H1 (cell line): Measurements from ENCODE around the gene TUBA1A. TPM values are rescaled to one million over a fixed set of nuclear protein-coding genes. Genes with fewer than 3 reads are reported as not detected.
"Not testable (repeated sequence)": the region's sequence is repeated elsewhere in the genome, so short reads cannot be mapped to it uniquely, and the experiment has no call there.

Experiments used
- CTCF ChIA-PET: fragments of 300-600 bp; sonication (Branson Sonifier 250); formaldehyde crosslinking; loops from one replicate; lab custom pipeline; 2021; ENCODE audit not compliant: partially characterized antibody; lab: Charles Lee
- POLR2A ChIA-PET: fragments of 300-600 bp; sonication (Branson Sonifier 250); formaldehyde crosslinking; loops from one replicate; lab custom pipeline; 2021; ENCODE audit warnings: inconsistent platforms; ENCODE audit not compliant: partially characterized antibody; lab: Charles Lee
- DNase-seq, 2 experiments: peaks; one replicate each; pipeline versions ENCODE4 v3.0.0 to v3.0.0-alpha.2; 2010 to 2022; ENCODE audit warnings: low spot score in 2 of 2, low read depth in 1 of 2, mixed read lengths in 1 of 2
- FAIRE-seq: peaks from 2 replicates; lab custom pipeline; 2011; peaks lifted over from hg19 to GRCh38; lab: Jason Lieb, UNC
- H2AFZ ChIP-seq: 2 replicates; pipeline ENCODE4 v1.8.1; 2012; ENCODE audit warnings: low read length, inconsistent platforms
- H2AK5ac ChIP-seq: 2 replicates; pipeline ENCODE4 v1.6.1; 2013; ENCODE audit warnings: low read depth, low read length
- H2BK120ac ChIP-seq: replicated peaks from 2 replicates; pipeline ENCODE3; 2013; ENCODE audit warnings: low read depth, low read length, inconsistent platforms
- H2BK12ac ChIP-seq: 2 replicates; pipeline ENCODE4 v1.6.1; 2013; ENCODE audit warnings: low read depth, low read length
- H2BK15ac ChIP-seq: 2 replicates; pipeline ENCODE4 v1.6.1; 2013; ENCODE audit warnings: low read length
- H2BK20ac ChIP-seq: 2 replicates; pipeline ENCODE4 v1.6.1; 2013; ENCODE audit warnings: low read length
- H2BK5ac ChIP-seq: 2 replicates; pipeline ENCODE4 v1.6.1; 2013; ENCODE audit warnings: low read depth, low read length
- H3K14ac ChIP-seq: 2 replicates; pipeline ENCODE4 v1.6.1; 2013; ENCODE audit warnings: inconsistent platforms; ENCODE audit not compliant: insufficient read length
- H3K18ac ChIP-seq: 2 replicates; pipeline ENCODE4 v1.6.1; 2013; ENCODE audit warnings: low read length; ENCODE audit errors: extremely low read depth
- H3K23ac ChIP-seq: 2 replicates; pipeline ENCODE4 v1.6.1; 2013; ENCODE audit warnings: inconsistent platforms; ENCODE audit not compliant: insufficient read length
- H3K23me2 ChIP-seq: 2 replicates; pipeline ENCODE4 v1.6.1; 2013; ENCODE audit warnings: low read depth, low read length
- H3K27ac ChIP-seq: 2 replicates; pipeline ENCODE4 v1.6.1; 2011; ENCODE audit warnings: low read depth, low read length, inconsistent platforms
- H3K27me3 ChIP-seq, 4 experiments: replicated peaks in 1 of 4; 1 replicate in 1 of 4; 2 replicates in 3 of 4; pipeline versions ENCODE4 v1.6.1 to v1.8.1; 2011 to 2013; ENCODE audit warnings: low read length in 3 of 4, mild to moderate bottlenecking in 3 of 4, inconsistent platforms in 2 of 4, mixed read lengths in 2 of 4, moderate library complexity in 1 of 4; ENCODE audit not compliant: control insufficient read depth in 3 of 4, insufficient read depth in 3 of 4; ENCODE audit errors: extremely low read depth in 1 of 4
- H3K36me3 ChIP-seq, 4 experiments: 2 replicates each; pipeline versions ENCODE4 v1.6.1 to v1.8.1; 2011 to 2013; ENCODE audit warnings: mild to moderate bottlenecking in 4 of 4, low read length in 3 of 4, moderate library complexity in 2 of 4, control low read depth in 1 of 4, inconsistent platforms in 1 of 4; ENCODE audit not compliant: insufficient read depth in 4 of 4, control insufficient read depth in 2 of 4
- H3K4ac ChIP-seq: replicated peaks from 2 replicates; pipeline ENCODE3; 2013; ENCODE audit warnings: low read length, low read depth, mixed read lengths, inconsistent platforms; ENCODE audit not compliant: insufficient read length
- H3K4me1 ChIP-seq, 4 experiments: replicated peaks in 1 of 4; 1 replicate in 1 of 4; 2 replicates in 3 of 4; pipeline versions ENCODE4 v1.6.1 to v1.8.1; 2011 to 2013; ENCODE audit warnings: low read length in 3 of 4, inconsistent platforms in 2 of 4, mixed read lengths in 1 of 4; ENCODE audit not compliant: insufficient read depth in 4 of 4, control insufficient read depth in 3 of 4
- H3K4me2 ChIP-seq, 2 experiments: 2 replicates each; pipeline versions ENCODE4 v1.6.1 to v1.8.1; 2011 to 2013; ENCODE audit warnings: low read depth in 2 of 2, low read length in 2 of 2, control low read depth in 1 of 2, inconsistent platforms in 1 of 2, mild to moderate bottlenecking in 1 of 2; ENCODE audit not compliant: insufficient read depth in 1 of 2
- H3K4me3 ChIP-seq, 4 experiments: fragments of 200-600, 300-600 bp in 1 of 4; sonication (generic), shearing (Covaris generic), sonication (Bioruptor Twin) in 1 of 4; 2 replicates each; pipeline versions ENCODE4 v1.5.1 to v1.8.1; 2011 to 2016; ENCODE audit warnings: low read length in 4 of 4, low read depth in 3 of 4, control low read depth in 2 of 4, inconsistent platforms in 2 of 4, mild to moderate bottlenecking in 2 of 4, mixed read lengths in 1 of 4, moderate library complexity in 1 of 4; ENCODE audit not compliant: insufficient read depth in 2 of 4; ENCODE audit errors: extremely low read depth in 1 of 4
- H3K56ac ChIP-seq: replicated peaks from 2 replicates; pipeline ENCODE3; 2013; ENCODE audit warnings: low read depth, mild to moderate bottlenecking, mixed read lengths, low read length, inconsistent platforms; ENCODE audit not compliant: insufficient read length
- H3K79me1 ChIP-seq: 2 replicates; pipeline ENCODE4 v1.6.1; 2013; ENCODE audit warnings: low read depth, low read length, control low read depth
- H3K79me2 ChIP-seq, 2 experiments: 2 replicates each; pipeline versions ENCODE4 v1.6.1 to v1.8.1; 2012 to 2013; ENCODE audit warnings: low read length in 2 of 2, mild to moderate bottlenecking in 2 of 2, inconsistent platforms in 1 of 2; ENCODE audit not compliant: insufficient read depth in 2 of 2, control insufficient read depth in 1 of 2
- H3K9ac ChIP-seq, 4 experiments: replicated peaks in 1 of 4; 1 replicate in 1 of 4; 2 replicates in 3 of 4; pipeline versions ENCODE4 v1.6.1 to v1.8.1; 2011 to 2013; ENCODE audit warnings: low read depth in 3 of 4, low read length in 3 of 4, control low read depth in 2 of 4, mild to moderate bottlenecking in 2 of 4, moderate library complexity in 2 of 4, inconsistent platforms in 1 of 4; ENCODE audit errors: extremely low read depth in 1 of 4
- H3K9me3 ChIP-seq, 2 experiments: 2 replicates each; pipeline versions ENCODE4 v1.6.1 to v1.8.1; 2012 to 2013; ENCODE audit warnings: mild to moderate bottlenecking in 2 of 2, moderate library complexity in 2 of 2, control low read depth in 1 of 2, inconsistent platforms in 1 of 2, low read depth in 1 of 2, low read length in 1 of 2, mixed read lengths in 1 of 2; ENCODE audit not compliant: insufficient read depth in 2 of 2
- H4K20me1 ChIP-seq, 2 experiments: replicated peaks in 1 of 2; 2 replicates each; pipeline versions ENCODE3 to v1.8.1; 2011 to 2013; ENCODE audit warnings: inconsistent platforms in 2 of 2, low read length in 2 of 2, mild to moderate bottlenecking in 1 of 2; ENCODE audit not compliant: insufficient read depth in 2 of 2, control insufficient read depth in 1 of 2
- H4K5ac ChIP-seq: 2 replicates; pipeline ENCODE4 v1.6.1; 2013; ENCODE audit warnings: low read length, low read depth, mixed read lengths, inconsistent platforms; ENCODE audit not compliant: insufficient read length
- H4K8ac ChIP-seq: 2 replicates; pipeline ENCODE4 v1.8.0; 2013; ENCODE audit warnings: mild to moderate bottlenecking, moderate library complexity, low read length, inconsistent platforms; ENCODE audit not compliant: insufficient read depth; ENCODE audit errors: extremely low read depth
- H4K91ac ChIP-seq: replicated peaks from 2 replicates; pipeline ENCODE3; 2013; ENCODE audit warnings: low read length, mixed read lengths, inconsistent platforms; ENCODE audit not compliant: insufficient read length
- WGBS, 2 experiments: shearing (Covaris generic) in 1 of 2; methylation state at CpG; one replicate each; pipeline versions ENCODE4 v1.1.6 to v1.1.7; 2013 to 2015; ENCODE audit warnings: low lambda C conversion rate in 2 of 2, mixed read lengths in 2 of 2, inconsistent platforms in 1 of 2, low coverage in 1 of 2, missing lambda C conversion rate in 1 of 2; ENCODE audit not compliant: insufficient replicate concordance in 2 of 2, insufficient coverage in 1 of 2, insufficient read length in 1 of 2; ENCODE audit errors: extremely low coverage in 1 of 2, missing lambda C conversion rate in 1 of 2; 5-methylcytosine and 5-hydroxymethylcytosine counted together
- polyA plus RNA-seq, 7 experiments: library from polyadenylated mRNA; depleted of rRNA in 3 of 7; stranded (reverse) in 5 of 7; unstranded in 2 of 7; fragments of >200 nt in 5 of 7; fragments of 200-250 nt in 2 of 7; gene quantifications; 1 replicate in 5 of 7; 2 replicates in 1 of 7; 4 replicates in 1 of 7; pipeline versions ENCODE4 v1.2.1 to v1.2.3, GENCODE V29; 2011 to 2013; ENCODE audit warnings: missing spikeins in 2 of 7, mixed read lengths in 2 of 7
- total RNA-seq: library from RNA; stranded (reverse); fragmentation: NEBNext Ultra II Directional; extraction: Animal tissue kit (Norgen Biotek cat#: 25700); gene quantifications from 2 replicates; pipeline ENCODE4 v1.2.1, GENCODE V29; 2021

Gene TUBA1A
- total and polyA plus RNA-seq, 2 of the 8 experiments (the other 6 are each of a cell fraction or from before 2014, with no cell fraction given), result 283 to 1,018 TPM

- H3K4me1 ChIP-seq, H3K23me2 ChIP-seq, H4K5ac ChIP-seq, H3K4me3 ChIP-seq, H2AFZ ChIP-seq, FAIRE-seq, H3K79me2 ChIP-seq, H3K27ac ChIP-seq, H4K91ac ChIP-seq, H2BK12ac ChIP-seq, H4K20me1 ChIP-seq, H2BK20ac ChIP-seq, H3K56ac ChIP-seq, DNase-seq, H3K79me1 ChIP-seq, H3K4ac ChIP-seq, H3K9me3 ChIP-seq, H4K8ac ChIP-seq, H3K36me3 ChIP-seq, H2BK5ac ChIP-seq, H3K18ac ChIP-seq, H2AK5ac ChIP-seq, H3K9ac ChIP-seq, H3K14ac ChIP-seq, H2BK120ac ChIP-seq, H2BK15ac ChIP-seq, H3K23ac ChIP-seq, H3K4me2 ChIP-seq, H3K27me3 ChIP-seq: not testable (repeated sequence)
- ChIA-PET POLR2A (interaction anchor here (6.3 kb wide), 1 partner anchor 31 kb away, joined by 36 read pairs; the partner anchor contains the start of gene TUBA1B), CTCF (interaction anchor here (0.6 kb wide), 2 partner anchors 10 to 443 kb away, joined by 3 read pairs; partner anchors contain the start of gene FAM186B)
- 91% methylated on average over 4 of the region's 4 CpGs; no CpG with 5 or more reads in 1 of the 2 experiments for WGBS, 2 experiments
Observed at GRCh38 chr12:49161901-49162300, 27.0 kb downstream of the TUBA1A start.
